Lung (tissue), 12 donors: ENCODE results near the gene CNTN1. TPM values are rescaled to one million over a fixed set of nuclear protein-coding genes. Genes with fewer than 3 reads are reported as not detected.

ENCODE experiments used
- ATAC-seq: fragments of 200-7000 bp; cut with Tn5 transposase; one replicate; pipeline ENCODE4 v1.9.1; 2020; ENCODE audit warnings: moderate number of reproducible peaks; ENCODE audit not compliant: insufficient read depth, low FRiP score
- DNase-seq, 3 donors: peaks; one replicate each; pipeline ENCODE4 v3.0.0-alpha.2; 2013 to 2017
- H3K27ac ChIP-seq, 2 donors: one replicate each; pipeline ENCODE4 v1.5.1; 2013; ENCODE audit warnings: mild to moderate bottlenecking in 2 of 2, moderate library complexity in 2 of 2, control low read depth in 1 of 2, inconsistent platforms in 1 of 2, low read depth in 1 of 2, low read length in 1 of 2
- H3K27me3 ChIP-seq, 3 donors: one replicate each; pipeline ENCODE4 v1.5.1; 2013; ENCODE audit warnings: low read length in 2 of 3; ENCODE audit not compliant: control insufficient read depth in 3 of 3, insufficient read depth in 3 of 3
- H3K36me3 ChIP-seq, 4 donors: one replicate each; pipeline ENCODE4 v1.5.1; 2013; ENCODE audit warnings: low read length in 4 of 4, mild to moderate bottlenecking in 1 of 4, moderate library complexity in 1 of 4; ENCODE audit not compliant: control insufficient read depth in 4 of 4, insufficient read depth in 4 of 4
- H3K4me1 ChIP-seq, 5 donors: one replicate each; pipeline ENCODE4 v1.5.1; 2013; ENCODE audit warnings: low read length in 5 of 5, mild to moderate bottlenecking in 2 of 5, moderate library complexity in 1 of 5; ENCODE audit not compliant: control insufficient read depth in 5 of 5, insufficient read depth in 5 of 5
- H3K4me3 ChIP-seq: one replicate; pipeline ENCODE4 v1.5.1; 2013; ENCODE audit warnings: mild to moderate bottlenecking, control low read depth, moderate library complexity
- H3K9ac ChIP-seq, 2 donors: one replicate each; pipeline ENCODE4 v1.5.1; 2013; ENCODE audit warnings: low read length in 2 of 2, control low read depth in 1 of 2; ENCODE audit not compliant: insufficient read depth in 1 of 2
- H3K9me3 ChIP-seq, 4 donors: one replicate each; pipeline ENCODE4 v1.5.1; 2013; ENCODE audit warnings: low read length in 3 of 4, mild to moderate bottlenecking in 1 of 4, moderate library complexity in 1 of 4; ENCODE audit not compliant: control insufficient read depth in 4 of 4, insufficient read depth in 3 of 4
- CTCF ChIP-seq: IDR thresholded peaks from 2 replicates; pipeline ENCODE4 v1.5.1; 2012; ENCODE audit warnings: mild to moderate bottlenecking; ENCODE audit errors: control extremely low read depth, extremely low read depth
- WGBS, 2 donors: extraction: QIAGEN DNeasy Blood & Tissue Kit; methylation state at CpG; one replicate each; pipeline ENCODE4 v1.1.7; 2013; 5-methylcytosine and 5-hydroxymethylcytosine counted together
- polyA plus RNA-seq, 2 donors: library from polyadenylated mRNA; stranded (reverse); fragments of 200-250 nt; gene quantifications; one replicate each; pipeline ENCODE4 v1.2.1, GENCODE V29; 2013
- total RNA-seq, 2 donors: library from RNA; depleted of rRNA in 1 of 2; stranded (reverse); fragments of >200 nt in 1 of 2; gene quantifications; one replicate each; pipeline ENCODE4 v1.2.1, GENCODE V29; 2014 to 2021
- donor health status: control.
- donor health status: control.
- donor health status: Bipolar disorder and iron deficiency.
- donor health status: healthy.
- donor health status: DM: yes; HTN: yes; CAD: no.

Gene CNTN1
- total and polyA plus RNA-seq, 4 donors, result 0.10 to 47.6 (median 1.1) TPM

- no peak overlapping the region for H3K9ac ChIP-seq
- no peak overlapping the region for H3K4me3 ChIP-seq
- DNase-seq (no peak), ATAC-seq (no peak)
- no peak overlapping the region for H3K27ac ChIP-seq
- TF ChIP-seq CTCF, result no peak
- H3K27me3 ChIP-seq, result no peaks in the 10 kb centered on the region
- H3K36me3 ChIP-seq, result no peaks in the 10 kb centered on the region
- H3K4me1 ChIP-seq, result no peaks in the 10 kb centered on the region
- no peaks in the 10 kb centered on the region for H3K9me3 ChIP-seq
- 89 to 92% methylated on average over 1 of the region's 1 CpG for WGBS, 2 donors
Observed at GRCh38 chr12:40717576-40717975, 25.3 kb downstream of the CNTN1 start.

GRCh38 chr12:40718878-40719372, 26.7 kb downstream of the CNTN1 start:
- H3K27me3 ChIP-seq, result no peaks in the 10 kb centered on the region
- no peak overlapping the region for H3K4me3 ChIP-seq
- H3K36me3 ChIP-seq, result no peaks in the 10 kb centered on the region
- no peak for TF ChIP-seq CTCF
- H3K9me3 ChIP-seq, result no peaks in the 10 kb centered on the region
- ATAC-seq, result no peak
- H3K9ac ChIP-seq, result no peak overlapping the region
- WGBS, 2 donors, result 84 to 86% methylated on average over 2 of the region's 2 CpGs
- no peak for DNase-seq
- no peak overlapping the region for H3K27ac ChIP-seq
- H3K4me1 ChIP-seq, result no peaks in the 10 kb centered on the region

- no peak overlapping the region for H3K4me3 ChIP-seq
- H3K4me1 ChIP-seq, result no peaks in the 10 kb centered on the region
- no peak overlapping the region for H3K27ac ChIP-seq
- ATAC-seq (no peak), DNase-seq (no peak)
- H3K27me3 ChIP-seq, result no peaks in the 10 kb centered on the region
- 94% methylated on average over 6 of the region's 6 CpGs for WGBS, 2 donors
- no peaks in the 10 kb centered on the region for H3K9me3 ChIP-seq
- H3K9ac ChIP-seq, result no peak overlapping the region
- TF ChIP-seq CTCF, result no peak
- no peaks in the 10 kb centered on the region for H3K36me3 ChIP-seq
Observed at GRCh38 chr12:40723001-40723400, 30.8 kb downstream of the CNTN1 start.

- ATAC-seq (no peak), DNase-seq (no peak)
- no peak for TF ChIP-seq CTCF
- Histone ChIP-seq H3K9me3 (no peaks in the 10 kb centered on the region), H3K4me1 (no peaks in the 10 kb centered on the region), H3K9ac (no peak overlapping the region), H3K36me3 (no peaks in the 10 kb centered on the region), H3K4me3 (no peak overlapping the region), H3K27ac (no peak overlapping the region), H3K27me3 (no peaks in the 10 kb centered on the region)
- WGBS, 2 donors, result 92 to 95% methylated on average over 1 of the region's 1 CpG
Observed at GRCh38 chr12:40726366-40726765, 34.1 kb downstream of the CNTN1 start.
